ENCODE results near the gene ABCA8.
"Not testable (repeated sequence)": the region's sequence is repeated elsewhere in the genome, so short reads cannot be mapped to it uniquely, and the experiment has no call there.

Gene ABCA8

DNA sequence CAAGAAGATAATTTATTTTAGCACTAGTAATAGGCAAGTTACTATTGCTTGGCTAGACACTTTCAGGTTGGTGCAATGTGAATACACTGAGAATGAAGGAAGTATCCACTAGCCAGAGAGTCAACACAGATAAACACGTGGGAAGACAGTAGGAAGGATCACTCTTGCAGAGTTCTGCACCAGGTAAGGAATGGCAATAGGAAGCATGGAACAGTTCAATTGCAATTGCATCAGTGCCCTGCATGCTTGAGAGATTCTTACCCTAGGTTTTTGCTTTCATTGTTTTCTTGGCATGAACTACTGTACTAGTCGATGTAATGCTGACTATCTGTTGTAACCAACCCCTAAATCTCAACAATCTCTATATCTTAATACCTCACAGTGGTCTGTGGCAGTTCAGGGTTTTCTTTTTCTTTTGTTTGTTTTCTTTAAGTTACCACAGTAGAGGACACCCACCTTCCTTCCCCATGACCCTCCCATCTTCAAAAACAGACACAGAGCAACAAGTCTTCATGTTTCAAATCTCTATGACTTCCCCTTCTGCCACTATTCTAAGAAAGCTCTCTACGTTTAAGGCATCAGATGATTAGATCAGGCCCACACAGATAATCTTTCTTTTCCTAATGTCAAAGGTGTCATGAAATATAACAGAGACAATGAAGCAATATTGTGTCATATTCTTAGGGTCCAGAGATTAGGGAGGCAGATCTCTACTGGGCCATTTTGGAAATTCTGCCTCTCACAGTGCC is 18.1 kb upstream of the ABCA8 start:
- DNase-seq = no peak

GRCh38 chr17:68972119-68972704 is 17.0 kb upstream of the ABCA8 start:
- no peak overlapping the region for H3K4me3 ChIP-seq (ENCODE audit: low read depth, low read length)
- H3K36me3 ChIP-seq (replicated peaks) = no peaks in the 10 kb centered on the region
- in situ Hi-C loops (cut with HindIII; ENCODE audit: low pct_ligation_motif_present, low sequenced_read_pairs) = no loop called here
- TF ChIP-seq, protein P1, sequence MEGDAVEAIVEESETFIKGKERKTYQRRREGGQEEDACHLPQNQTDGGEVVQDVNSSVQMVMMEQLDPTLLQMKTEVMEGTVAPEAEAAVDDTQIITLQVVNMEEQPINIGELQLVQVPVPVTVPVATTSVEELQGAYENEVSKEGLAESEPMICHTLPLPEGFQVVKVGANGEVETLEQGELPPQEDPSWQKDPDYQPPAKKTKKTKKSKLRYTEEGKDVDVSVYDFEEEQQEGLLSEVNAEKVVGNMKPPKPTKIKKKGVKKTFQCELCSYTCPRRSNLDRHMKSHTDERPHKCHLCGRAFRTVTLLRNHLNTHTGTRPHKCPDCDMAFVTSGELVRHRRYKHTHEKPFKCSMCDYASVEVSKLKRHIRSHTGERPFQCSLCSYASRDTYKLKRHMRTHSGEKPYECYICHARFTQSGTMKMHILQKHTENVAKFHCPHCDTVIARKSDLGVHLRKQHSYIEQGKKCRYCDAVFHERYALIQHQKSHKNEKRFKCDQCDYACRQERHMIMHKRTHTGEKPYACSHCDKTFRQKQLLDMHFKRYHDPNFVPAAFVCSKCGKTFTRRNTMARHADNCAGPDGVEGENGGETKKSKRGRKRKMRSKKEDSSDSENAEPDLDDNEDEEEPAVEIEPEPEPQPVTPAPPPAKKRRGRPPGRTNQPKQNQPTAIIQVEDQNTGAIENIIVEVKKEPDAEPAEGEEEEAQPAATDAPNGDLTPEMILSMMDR (IDR thresholded peaks at IDR 0.05; ENCODE audit: low read depth, low read length, missing control alignments) = peak; percentile 78
- no peaks in the 10 kb centered on the region for H3K27me3 ChIP-seq (replicated peaks)
- DNase-seq = peak; percentile 18
- H3K27ac ChIP-seq = no peak overlapping the region

More for the DNA sequence above, 18.1 kb upstream of the ABCA8 start:
- TF ChIP-seq, protein P1 (IDR thresholded peaks at IDR 0.05; ENCODE audit: low read depth, low read length, missing control alignments) = no peak
- Histone ChIP-seq H3K27me3 (replicated peaks) (no peaks in the 10 kb centered on the region), H3K27ac (no peak overlapping the region), H3K36me3 (replicated peaks) (no peaks in the 10 kb centered on the region), H3K4me3 (ENCODE audit: low read depth, low read length) (no peak overlapping the region)
- in situ Hi-C loops (cut with HindIII; ENCODE audit: low pct_ligation_motif_present, low sequenced_read_pairs) = no loop called here

DNA sequence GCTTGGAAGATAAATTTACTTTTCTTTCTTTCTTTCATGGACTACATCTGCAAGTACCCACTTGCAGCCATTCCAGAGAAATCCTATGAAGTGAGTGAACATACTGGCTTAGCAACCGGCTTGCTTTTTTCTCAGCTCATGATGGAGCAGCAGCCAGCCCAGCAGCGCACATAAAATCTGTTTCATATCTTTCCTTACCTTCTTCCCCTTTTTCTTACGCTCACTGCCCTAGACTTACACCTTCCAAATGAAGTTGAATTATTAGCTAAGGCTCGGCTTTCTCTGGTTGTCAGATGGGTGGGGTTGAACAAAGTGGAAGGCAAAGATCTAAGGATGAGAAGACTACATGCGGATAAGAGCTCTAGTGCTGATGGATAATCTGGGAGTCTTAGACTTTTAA is 13.9 kb upstream of the ABCA8 start:
- Histone ChIP-seq H3K36me3 (replicated peaks) (no peaks in the 10 kb centered on the region), H3K27me3 (replicated peaks) (no peaks in the 10 kb centered on the region), H3K27ac (no peak overlapping the region), H3K4me3 (ENCODE audit: low read depth, low read length) (no peak overlapping the region)
- in situ Hi-C loops (cut with HindIII; ENCODE audit: low pct_ligation_motif_present, low sequenced_read_pairs) = no loop called here
- no peak for DNase-seq
- TF ChIP-seq, protein P1 (IDR thresholded peaks at IDR 0.05; ENCODE audit: low read depth, low read length, missing control alignments) = no peak

DNA sequence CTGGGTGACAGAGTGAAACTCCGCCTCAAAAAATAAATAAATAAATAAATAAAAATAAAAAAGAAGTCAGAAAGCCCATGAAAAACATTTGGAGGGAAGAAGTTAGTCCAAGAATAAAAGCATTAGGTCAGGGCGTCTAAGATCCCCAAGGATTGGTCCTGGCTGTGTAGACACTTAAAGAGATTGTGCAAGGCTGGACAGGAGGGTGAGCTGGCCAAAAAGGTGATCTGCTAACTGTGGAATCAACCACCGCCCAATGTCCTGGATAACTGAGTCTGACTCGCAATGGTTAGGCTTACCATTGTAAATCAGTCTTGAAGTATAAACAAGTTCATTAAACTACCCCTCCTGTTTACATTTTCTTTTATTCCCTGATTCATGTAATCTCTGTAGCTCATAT is 8.8 kb upstream of the ABCA8 start:
- no peak for DNase-seq
- no peaks in the 10 kb centered on the region for H3K36me3 ChIP-seq (replicated peaks)
- H3K4me3 ChIP-seq (ENCODE audit: low read depth, low read length) = no peak overlapping the region
- H3K27me3 ChIP-seq (replicated peaks) = no peaks in the 10 kb centered on the region
- H3K27ac ChIP-seq = no peak overlapping the region
- TF ChIP-seq, protein P1 (IDR thresholded peaks at IDR 0.05; ENCODE audit: low read depth, low read length, missing control alignments) = no peak
- in situ Hi-C loops (cut with HindIII; ENCODE audit: low pct_ligation_motif_present, low sequenced_read_pairs) = no loop called here

DNA sequence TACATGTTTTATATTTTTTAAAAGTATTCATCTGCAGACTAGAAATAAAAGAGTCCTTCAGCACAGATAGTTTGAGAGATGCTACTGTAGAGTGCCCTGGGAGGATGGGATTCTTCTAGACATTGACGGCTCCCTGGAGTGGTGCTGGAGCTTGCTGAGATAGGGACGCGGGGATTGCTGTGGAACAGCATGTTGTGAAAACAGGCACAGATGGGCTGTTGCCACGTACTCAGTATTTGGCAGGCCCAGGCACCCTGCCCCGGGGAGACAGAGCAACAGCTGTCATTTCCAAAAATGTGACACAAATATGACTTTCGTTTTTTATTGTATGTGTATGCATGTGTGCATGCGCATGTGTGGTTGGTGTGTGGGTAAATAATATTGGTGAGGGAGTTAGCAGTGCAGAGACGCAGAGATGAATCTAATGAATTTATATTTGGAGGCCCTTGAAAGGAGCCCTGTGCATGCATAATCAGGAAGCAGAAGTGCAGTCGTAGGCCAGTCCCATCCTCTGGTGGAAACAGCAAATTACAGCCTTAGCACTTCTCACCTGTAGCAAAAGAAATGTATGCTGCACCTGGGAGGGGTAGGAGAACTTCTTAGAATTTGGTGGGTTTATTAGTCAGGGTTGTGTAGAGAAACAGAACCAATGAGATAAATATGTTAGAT is 6.2 kb upstream of the ABCA8 start:
- H3K4me3 ChIP-seq (ENCODE audit: low read depth, low read length) = no peak overlapping the region
- no peaks in the 10 kb centered on the region for H3K36me3 ChIP-seq (replicated peaks)
- H3K27ac ChIP-seq = no peak overlapping the region
- TF ChIP-seq, protein P1 (IDR thresholded peaks at IDR 0.05; ENCODE audit: low read depth, low read length, missing control alignments) = no peak
- H3K27me3 ChIP-seq (replicated peaks) = no peaks in the 10 kb centered on the region
- in situ Hi-C loops (cut with HindIII; ENCODE audit: low pct_ligation_motif_present, low sequenced_read_pairs) = no loop called here
- no peak for DNase-seq

DNA sequence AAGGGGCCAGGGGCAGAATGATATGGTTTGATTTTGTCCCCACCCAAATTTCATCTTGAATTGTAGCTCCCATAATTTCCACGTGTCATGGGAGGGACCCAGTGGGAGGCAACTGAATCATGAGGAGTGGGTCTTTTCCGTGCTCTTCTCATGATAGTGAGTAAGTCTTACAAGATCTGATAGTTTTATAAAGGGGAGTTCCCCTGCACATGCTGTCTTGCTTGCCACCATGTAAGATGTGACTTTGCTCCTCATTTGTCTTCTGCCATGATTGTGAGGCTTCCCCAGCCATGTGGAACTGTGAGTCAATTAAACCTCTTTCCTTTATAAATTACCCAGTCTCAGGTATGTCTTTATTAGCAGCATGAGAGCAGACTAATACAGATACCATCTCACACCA is 3.9 kb upstream of the ABCA8 start:
- H3K36me3 ChIP-seq (replicated peaks); H3K4me3 ChIP-seq (ENCODE audit: low read depth, low read length); H3K27me3 ChIP-seq (replicated peaks); DNase-seq; in situ Hi-C loops (cut with HindIII; ENCODE audit: low pct_ligation_motif_present, low sequenced_read_pairs); H3K27ac ChIP-seq: not testable (repeated sequence)
